IMR-90 (cell line): ENCODE data around the gene YAE1.

Experiments used
- CHD1 ChIP-seq: IDR thresholded peaks from 2 replicates; pipeline ENCODE4 v1.6.1; 2012; ENCODE audit warnings: low read depth, low read length, improper control_type of control experiment
- MAZ ChIP-seq: IDR thresholded peaks from 2 replicates; pipeline ENCODE4 v1.6.1; 2012; ENCODE audit warnings: low read depth, mild to moderate bottlenecking, low read length, improper control_type of control experiment, moderate library complexity, borderline replicate concordance
- POLR2A ChIP-seq: IDR thresholded peaks from 2 replicates; pipeline ENCODE4 v1.6.1; 2012; ENCODE audit warnings: mild to moderate bottlenecking, low read depth, low read length
- RAD21 ChIP-seq: IDR thresholded peaks from 2 replicates; pipeline ENCODE4 v1.6.1; 2012; ENCODE audit warnings: low read length, improper control_type of control experiment
- RCOR1 ChIP-seq: IDR thresholded peaks from 2 replicates; pipeline ENCODE4 v1.6.1; 2012; ENCODE audit warnings: mild to moderate bottlenecking, low read length, improper control_type of control experiment; ENCODE audit not compliant: insufficient replicate concordance
- RFX5 ChIP-seq: IDR thresholded peaks from 2 replicates; pipeline ENCODE4 v1.8.0; 2012; ENCODE audit warnings: low read depth, mild to moderate bottlenecking, low read length, moderate library complexity
- SMC3 ChIP-seq: fragments of 150-350 bp; IDR thresholded peaks from 2 replicates; pipeline ENCODE4 v1.6.1; 2016; ENCODE audit warnings: low read depth, mild to moderate bottlenecking, antibody characterized with exemption, low read length, moderate library complexity
- TF ChIP-seq, protein P1 (sequence below): conservative IDR thresholded peaks from 2 replicates; pipeline ENCODE4 v1.5.1; 2012; ENCODE audit warnings: mild to moderate bottlenecking, low read depth, low read length, improper control_type of control experiment

DNA sequence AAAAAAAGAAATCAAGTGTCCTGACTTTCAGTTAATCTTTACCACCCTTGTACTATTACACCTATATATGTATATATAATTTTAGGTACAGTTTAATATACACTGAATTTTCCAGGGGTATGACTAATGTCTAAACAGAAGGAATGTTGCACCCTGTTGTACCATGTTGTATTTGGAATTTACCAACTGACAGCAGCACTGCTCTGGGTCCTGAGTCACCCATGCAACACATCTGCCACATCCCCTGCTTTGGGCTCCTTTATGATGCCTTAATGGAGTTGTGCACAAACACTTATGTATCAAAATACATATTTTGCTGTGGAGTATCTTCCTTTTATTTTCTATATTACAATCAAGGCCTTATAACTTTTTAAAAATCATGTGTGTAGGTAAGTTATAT is 21.2 kb downstream of the YAE1 start:
- TF ChIP-seq POLR2A (no peak), RFX5 (no peak), RAD21 (no peak), MAZ (no peak), RCOR1 (no peak), CHD1 (no peak), SMC3 (no peak)
- TF ChIP-seq, protein P1, sequence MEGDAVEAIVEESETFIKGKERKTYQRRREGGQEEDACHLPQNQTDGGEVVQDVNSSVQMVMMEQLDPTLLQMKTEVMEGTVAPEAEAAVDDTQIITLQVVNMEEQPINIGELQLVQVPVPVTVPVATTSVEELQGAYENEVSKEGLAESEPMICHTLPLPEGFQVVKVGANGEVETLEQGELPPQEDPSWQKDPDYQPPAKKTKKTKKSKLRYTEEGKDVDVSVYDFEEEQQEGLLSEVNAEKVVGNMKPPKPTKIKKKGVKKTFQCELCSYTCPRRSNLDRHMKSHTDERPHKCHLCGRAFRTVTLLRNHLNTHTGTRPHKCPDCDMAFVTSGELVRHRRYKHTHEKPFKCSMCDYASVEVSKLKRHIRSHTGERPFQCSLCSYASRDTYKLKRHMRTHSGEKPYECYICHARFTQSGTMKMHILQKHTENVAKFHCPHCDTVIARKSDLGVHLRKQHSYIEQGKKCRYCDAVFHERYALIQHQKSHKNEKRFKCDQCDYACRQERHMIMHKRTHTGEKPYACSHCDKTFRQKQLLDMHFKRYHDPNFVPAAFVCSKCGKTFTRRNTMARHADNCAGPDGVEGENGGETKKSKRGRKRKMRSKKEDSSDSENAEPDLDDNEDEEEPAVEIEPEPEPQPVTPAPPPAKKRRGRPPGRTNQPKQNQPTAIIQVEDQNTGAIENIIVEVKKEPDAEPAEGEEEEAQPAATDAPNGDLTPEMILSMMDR = no peak
